GM12801 (cell line): ENCODE measurements around the gene PRMT7.

ENCODE experiments used
- TF ChIP-seq, protein P1 (sequence below): IDR thresholded peaks from one replicate; pipeline ENCODE4 v1.5.1; 2011; ENCODE audit warnings: control low read depth; ENCODE audit not compliant: insufficient read length; ENCODE audit errors: extremely low read depth

The PRMT7 gene

GRCh38 chr16:68363658-68364521, 53.1 kb downstream of the PRMT7 start:
- TF ChIP-seq, protein P1, sequence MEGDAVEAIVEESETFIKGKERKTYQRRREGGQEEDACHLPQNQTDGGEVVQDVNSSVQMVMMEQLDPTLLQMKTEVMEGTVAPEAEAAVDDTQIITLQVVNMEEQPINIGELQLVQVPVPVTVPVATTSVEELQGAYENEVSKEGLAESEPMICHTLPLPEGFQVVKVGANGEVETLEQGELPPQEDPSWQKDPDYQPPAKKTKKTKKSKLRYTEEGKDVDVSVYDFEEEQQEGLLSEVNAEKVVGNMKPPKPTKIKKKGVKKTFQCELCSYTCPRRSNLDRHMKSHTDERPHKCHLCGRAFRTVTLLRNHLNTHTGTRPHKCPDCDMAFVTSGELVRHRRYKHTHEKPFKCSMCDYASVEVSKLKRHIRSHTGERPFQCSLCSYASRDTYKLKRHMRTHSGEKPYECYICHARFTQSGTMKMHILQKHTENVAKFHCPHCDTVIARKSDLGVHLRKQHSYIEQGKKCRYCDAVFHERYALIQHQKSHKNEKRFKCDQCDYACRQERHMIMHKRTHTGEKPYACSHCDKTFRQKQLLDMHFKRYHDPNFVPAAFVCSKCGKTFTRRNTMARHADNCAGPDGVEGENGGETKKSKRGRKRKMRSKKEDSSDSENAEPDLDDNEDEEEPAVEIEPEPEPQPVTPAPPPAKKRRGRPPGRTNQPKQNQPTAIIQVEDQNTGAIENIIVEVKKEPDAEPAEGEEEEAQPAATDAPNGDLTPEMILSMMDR = no peak

DNA sequence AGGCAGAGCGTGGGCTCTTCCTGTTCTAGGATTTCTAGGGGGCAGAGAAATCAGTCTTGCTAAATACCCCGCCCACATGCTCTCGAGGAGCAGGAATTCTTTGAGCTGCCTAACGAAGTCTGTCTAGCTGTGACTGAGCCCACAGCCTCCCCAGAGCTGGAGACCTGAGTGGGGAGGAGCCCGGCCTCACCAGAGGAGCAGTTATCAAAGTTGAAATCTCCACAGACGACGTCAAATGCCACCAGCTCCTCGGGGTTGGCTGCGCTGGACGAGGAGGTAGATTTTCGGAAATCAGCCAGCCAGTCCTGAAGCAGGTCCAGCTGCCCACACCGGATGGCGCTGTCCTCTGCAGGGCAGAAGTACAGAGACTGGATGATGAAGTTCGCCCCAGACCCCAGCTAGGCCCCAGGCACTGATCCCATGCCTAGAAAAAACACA, 53.8 kb downstream of the PRMT7 start:
- TF ChIP-seq, protein P1 = no peak

- TF ChIP-seq, protein P1 = no peak
These were observed 54.5 kb downstream of the PRMT7 start for GRCh38 chr16:68365167-68365817.

- TF ChIP-seq, protein P1 = no peak
These were observed 55.2 kb downstream of the PRMT7 start for GRCh38 chr16:68366062-68366461.

- TF ChIP-seq, protein P1 = no peak
These were observed 56.2 kb downstream of the PRMT7 start for GRCh38 chr16:68367030-68367429.

- TF ChIP-seq, protein P1 = no peak
These were observed 56.6 kb downstream of the PRMT7 start for GRCh38 chr16:68367440-68367839.

GRCh38 chr16:68367891-68368290, 57.1 kb downstream of the PRMT7 start:
- TF ChIP-seq, protein P1 = no peak
